A549 (cell line): Measurements from ENCODE around the gene EHF. TPM values are rescaled to one million over a fixed set of nuclear protein-coding genes. Genes with fewer than 3 reads are reported as not detected.

Source experiments
- CBX8 ChIP-seq: fragments of 200-600 bp; sonication (generic); IDR thresholded peaks from 2 replicates; pipeline ENCODE4 v1.6.1; 2016
- CEBPB ChIP-seq, 2 experiments: fragments of >200 bp in 1 of 2; sonication (Bioruptor Twin) in 1 of 2; formaldehyde crosslinking in 1 of 2; IDR thresholded peaks; 2 replicates each; pipeline ENCODE4 v1.6.1; 2012 to 2016
- CHD2 ChIP-seq: fragments of 150-350 bp; IDR thresholded peaks from 2 replicates; pipeline ENCODE4 v1.6.1; 2014; ENCODE audit warnings: low read length; ENCODE audit not compliant: partially characterized antibody
- CHD4 ChIP-seq: fragments of 200-600 bp; sonication (generic); IDR thresholded peaks from 2 replicates; pipeline ENCODE4 v1.6.1; 2016; ENCODE audit warnings: antibody characterized with exemption, mild to moderate bottlenecking, borderline replicate concordance
- CTCF ChIP-seq: fragments of >200 bp; sonication (Bioruptor Twin); formaldehyde crosslinking; IDR thresholded peaks from 3 replicates; pipeline ENCODE4 v1.5.1; 2016
- EHF ChIP-seq: fragments of 250-450 bp; sonication (Bioruptor Pico); IDR thresholded peaks from 2 replicates; pipeline ENCODE4 v1.5.0; 2020; ENCODE audit warnings: mild to moderate bottlenecking
- EHMT2 ChIP-seq: fragments of 200-600 bp; sonication (generic); IDR thresholded peaks from 2 replicates; pipeline ENCODE4 v1.6.1; 2016; ENCODE audit warnings: antibody characterized with exemption, low read depth, mild to moderate bottlenecking, moderate library complexity
- EP300 ChIP-seq, 2 experiments: fragments of >200 bp; sonication (Bioruptor Twin); formaldehyde crosslinking; IDR thresholded peaks; 2 replicates in 1 of 2; 3 replicates in 1 of 2; pipeline ENCODE4 v1.6.1; 2016 to 2017
- ESRRA ChIP-seq: fragments of 150-350 bp; IDR thresholded peaks from 2 replicates; pipeline ENCODE4 v1.6.1; 2014; ENCODE audit warnings: mild to moderate bottlenecking, low read length, borderline replicate concordance
- FOSB ChIP-seq: fragments of 250-450 bp; sonication (Bioruptor Pico); IDR thresholded peaks from 2 replicates; pipeline ENCODE4 v1.5.0; 2020; ENCODE audit warnings: mild to moderate bottlenecking, moderate library complexity
- FOSL2 ChIP-seq, 2 experiments: fragments of 450-650 bp in 1 of 2; fragments of >200 bp in 1 of 2; sonication (Bioruptor Twin) in 1 of 2; formaldehyde crosslinking; IDR thresholded peaks; 2 replicates each; pipeline versions ENCODE4 v1.5.0 to v1.6.1; 2016 to 2020; ENCODE audit warnings: mild to moderate bottlenecking in 1 of 2, moderate library complexity in 1 of 2
- FOXS1 ChIP-seq: fragments of 250-450 bp; sonication (Bioruptor Pico); IDR thresholded peaks from 2 replicates; pipeline ENCODE4 v1.5.0; 2020; ENCODE audit warnings: mild to moderate bottlenecking, moderate library complexity
- HEYL ChIP-seq: fragments of 250-450 bp; sonication (Bioruptor Pico); IDR thresholded peaks from 2 replicates; pipeline ENCODE4 v1.8.0; 2021; ENCODE audit warnings: mild to moderate bottlenecking, moderate library complexity
- HOXA7 ChIP-seq: fragments of 250-450 bp; sonication (Bioruptor Pico); IDR thresholded peaks from 2 replicates; pipeline ENCODE4 v1.5.0; 2020; ENCODE audit warnings: mild to moderate bottlenecking, moderate library complexity
- HOXB13 ChIP-seq: fragments of 250-450 bp; sonication (Bioruptor Pico); IDR thresholded peaks from 2 replicates; pipeline ENCODE4 v1.5.0; 2020; ENCODE audit warnings: low read depth, mild to moderate bottlenecking, moderate library complexity
- HOXB5 ChIP-seq: fragments of 250-450 bp; sonication (Bioruptor Pico); IDR thresholded peaks from 2 replicates; pipeline ENCODE4 v1.5.0; 2020; ENCODE audit warnings: mild to moderate bottlenecking, moderate library complexity
- JUN ChIP-seq, 2 experiments: fragments of >200 bp; sonication (Bioruptor Twin); formaldehyde crosslinking; IDR thresholded peaks; 2 replicates in 1 of 2; 3 replicates in 1 of 2; pipeline ENCODE4 v1.6.1; 2016 to 2017
- JUNB ChIP-seq: fragments of >200 bp; sonication (Bioruptor Twin); formaldehyde crosslinking; IDR thresholded peaks from 2 replicates; pipeline ENCODE4 v1.6.1; 2016
- KDM1A ChIP-seq: fragments of 200-600 bp; sonication (generic); IDR thresholded peaks from 2 replicates; pipeline ENCODE4 v1.6.1; 2016; ENCODE audit warnings: low read depth, mild to moderate bottlenecking
- KDM5A ChIP-seq: fragments of 200-600 bp; sonication (generic); IDR thresholded peaks from 2 replicates; pipeline ENCODE4 v1.6.1; 2016; ENCODE audit warnings: antibody characterized with exemption, mild to moderate bottlenecking
- MAFK ChIP-seq: fragments of 450-650 bp; IDR thresholded peaks from 2 replicates; pipeline ENCODE4 v1.6.1; 2014; ENCODE audit not compliant: partially characterized antibody
- MAX ChIP-seq: IDR thresholded peaks from 2 replicates; pipeline ENCODE4 v1.6.1; 2012
- RAD21 ChIP-seq, 2 experiments: fragments of >200 bp in 1 of 2; sonication (Bioruptor Twin) in 1 of 2; formaldehyde crosslinking in 1 of 2; IDR thresholded peaks in 1 of 2; conservative IDR thresholded peaks in 1 of 2; 2 replicates in 1 of 2; 3 replicates in 1 of 2; pipeline ENCODE4 v1.6.1; 2012 to 2018; ENCODE audit warnings: inconsistent platforms in 1 of 2
- SMC3 ChIP-seq: fragments of >200 bp; sonication (Bioruptor Twin); formaldehyde crosslinking; IDR thresholded peaks from 3 replicates; pipeline ENCODE4 v1.6.1; 2018; ENCODE audit warnings: inconsistent platforms
- TFCP2L1 ChIP-seq: fragments of 250-450 bp; sonication (Bioruptor Pico); IDR thresholded peaks from 2 replicates; pipeline ENCODE4 v1.5.0; 2021; ENCODE audit warnings: mild to moderate bottlenecking
- polyA plus RNA-seq, 4 experiments: library from polyadenylated mRNA; depleted of rRNA in 3 of 4; stranded (reverse); fragments of >200 nt; fragmentation: RNase III in 1 of 4; extraction: RNeasy Plus Mini Kit Qiagen cat#74134 plus additional on column Dnase treatment in 1 of 4; gene quantifications; 2 replicates in 3 of 4; 3 replicates in 1 of 4; pipeline ENCODE4 v1.2.3, GENCODE V29; 2011 to 2017
- TF ChIP-seq, protein P1 (sequence below): fragments of 450-650 bp; IDR thresholded peaks from 2 replicates; pipeline ENCODE4 v1.6.1; 2014; ENCODE audit warnings: antibody characterized with exemption
- TF ChIP-seq, protein P2 (sequence below): fragments of 150-350 bp; IDR thresholded peaks from 2 replicates; pipeline ENCODE4 v1.6.1; 2014; ENCODE audit warnings: low read depth, mild to moderate bottlenecking, low read length
- TF ChIP-seq, protein P3 (sequence below): fragments of >200 bp; sonication (Bioruptor Twin); formaldehyde crosslinking; IDR thresholded peaks from 2 replicates; pipeline ENCODE4 v1.6.1; 2016

EHF gene
- polyA plus RNA-seq, 2 of the 4 experiments (the other 2 are of a cell fraction), result 5.4 to 7.8 TPM

GRCh38 chr11:34600339-34601084 is 20.4 kb upstream of the EHF start (continued):
- TF ChIP-seq, protein P1, sequence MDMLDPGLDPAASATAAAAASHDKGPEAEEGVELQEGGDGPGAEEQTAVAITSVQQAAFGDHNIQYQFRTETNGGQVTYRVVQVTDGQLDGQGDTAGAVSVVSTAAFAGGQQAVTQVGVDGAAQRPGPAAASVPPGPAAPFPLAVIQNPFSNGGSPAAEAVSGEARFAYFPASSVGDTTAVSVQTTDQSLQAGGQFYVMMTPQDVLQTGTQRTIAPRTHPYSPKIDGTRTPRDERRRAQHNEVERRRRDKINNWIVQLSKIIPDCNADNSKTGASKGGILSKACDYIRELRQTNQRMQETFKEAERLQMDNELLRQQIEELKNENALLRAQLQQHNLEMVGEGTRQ, result no peak
- no peak for TF ChIP-seq KDM5A
- TF ChIP-seq TFCP2L1, result no peak
- TF ChIP-seq, protein P2, sequence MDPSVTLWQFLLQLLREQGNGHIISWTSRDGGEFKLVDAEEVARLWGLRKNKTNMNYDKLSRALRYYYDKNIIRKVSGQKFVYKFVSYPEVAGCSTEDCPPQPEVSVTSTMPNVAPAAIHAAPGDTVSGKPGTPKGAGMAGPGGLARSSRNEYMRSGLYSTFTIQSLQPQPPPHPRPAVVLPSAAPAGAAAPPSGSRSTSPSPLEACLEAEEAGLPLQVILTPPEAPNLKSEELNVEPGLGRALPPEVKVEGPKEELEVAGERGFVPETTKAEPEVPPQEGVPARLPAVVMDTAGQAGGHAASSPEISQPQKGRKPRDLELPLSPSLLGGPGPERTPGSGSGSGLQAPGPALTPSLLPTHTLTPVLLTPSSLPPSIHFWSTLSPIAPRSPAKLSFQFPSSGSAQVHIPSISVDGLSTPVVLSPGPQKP, result no peak
- peak; percentile 72 for TF ChIP-seq JUNB
- no peak for TF ChIP-seq MAFK
- TF ChIP-seq CEBPB (IDR thresholded peaks at IDR 0.05), result peak; percentile 18 to 59; a peak in 3 of 4 replicates
- TF ChIP-seq MAX, result peak; percentile 44
- TF ChIP-seq RAD21 (conservative IDR thresholded peaks at IDR 0.05 in 1 of 2, IDR thresholded peaks at IDR 0.05 in 1 of 2), result peak; percentile 30 to 68
- TF ChIP-seq EHMT2, result no peak
- peak; percentile 95 to 96 for TF ChIP-seq JUN (IDR thresholded peaks at IDR 0.05)
- no peak for TF ChIP-seq FOXS1
- no peak for TF ChIP-seq KDM1A
- TF ChIP-seq EP300 (IDR thresholded peaks at IDR 0.05), result peak; percentile 92 to 98
- TF ChIP-seq HOXB13 (CRISPR knock-in tag), result no peak
- peak; percentile 57; the same call in 1 of the 2 replicates for TF ChIP-seq ESRRA
- no peak for TF ChIP-seq CTCF
- TF ChIP-seq FOSL2 (IDR thresholded peaks at IDR 0.05), result peak; percentile 38
- peak; percentile 40 for TF ChIP-seq FOSL2 (CRISPR knock-in tag; IDR thresholded peaks at IDR 0.05)
- TF ChIP-seq HOXB5 (CRISPR knock-in tag), result 0 out of 2 replicates have a peak, but pooled peaks have one; percentile 70
- TF ChIP-seq FOSB (CRISPR knock-in tag), result 0 out of 2 replicates have a peak, but pooled peaks have one; percentile 54
- TF ChIP-seq CBX8, result no peak
- TF ChIP-seq CHD2, result no peak
- no peak for TF ChIP-seq EHF (CRISPR knock-in tag)
- no peak for TF ChIP-seq CHD4
- peak; percentile 66 for TF ChIP-seq SMC3
- no peak for TF ChIP-seq HOXA7
- no peak for TF ChIP-seq HEYL
- TF ChIP-seq, protein P3, sequence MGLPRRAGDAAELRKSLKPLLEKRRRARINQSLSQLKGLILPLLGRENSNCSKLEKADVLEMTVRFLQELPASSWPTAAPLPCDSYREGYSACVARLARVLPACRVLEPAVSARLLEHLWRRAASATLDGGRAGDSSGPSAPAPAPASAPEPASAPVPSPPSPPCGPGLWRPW, result 0 out of 2 replicates have a peak, but pooled peaks have one; percentile 9
